Ascending aorta (tissue), 2 donors: ENCODE results near the gene TPSD1. TPM values are rescaled to one million over a fixed set of nuclear protein-coding genes. Genes with fewer than 3 reads are reported as not detected.
"Not testable (repeated sequence)": the region's sequence is repeated elsewhere in the genome, so short reads cannot be mapped to it uniquely, and the experiment has no call there.

Experiments used
- DNase-seq, 2 donors: peaks; one replicate each; pipeline ENCODE4 v3.0.0-alpha.2; 2019; ENCODE audit warnings: low spot score in 2 of 2
- H3K27ac ChIP-seq, 2 donors: fragments of 200-600 bp; sonication (generic); one replicate each; pipeline ENCODE4 v1.5.1; 2016 to 2017; ENCODE audit warnings: mild to moderate bottlenecking in 1 of 2
- H3K27me3 ChIP-seq: fragments of 200-600 bp; sonication (generic); one replicate; pipeline ENCODE4 v1.5.1; 2017
- H3K36me3 ChIP-seq, 2 donors: fragments of 200-600 bp; sonication (generic); one replicate each; pipeline ENCODE4 v1.5.1; 2016
- H3K4me1 ChIP-seq, 2 donors: fragments of 200-600 bp; sonication (generic); one replicate each; pipeline ENCODE4 v1.5.1; 2016 to 2017; ENCODE audit warnings: mild to moderate bottlenecking in 1 of 2
- H3K4me3 ChIP-seq, 2 donors: fragments of 200-600 bp; sonication (generic); one replicate each; pipeline ENCODE4 v1.5.1; 2016 to 2017; ENCODE audit warnings: mild to moderate bottlenecking in 1 of 2
- H3K9me3 ChIP-seq, 2 donors: fragments of 200-600 bp; sonication (generic); one replicate each; pipeline ENCODE4 v1.5.1; 2016
- intact Hi-C: fragments of 100-400 bp; cut with DNase I; formaldehyde crosslinking; loops from one replicate; pipeline ENCODE4 v1.15.1; 2023
- total RNA-seq: library from RNA; depleted of rRNA; stranded (reverse); fragments of >200 nt; gene quantifications from one replicate; pipeline ENCODE4 v1.1.0, GENCODE V29; 2016
- TF ChIP-seq, protein P1 (sequence below), 3 experiments: fragments of 200-600 bp in 2 of 3; fragments of 450-650 bp in 1 of 3; sonication (generic) in 2 of 3; IDR thresholded peaks; one replicate each; pipeline ENCODE4 v1.5.1; 2016 to 2019; ENCODE audit warnings: antibody characterized with exemption in 3 of 3, mild to moderate bottlenecking in 1 of 3, moderate library complexity in 1 of 3

TPSD1 gene
- total RNA-seq, 1 donor from 2014 or later: 20.8 TPM

DNA sequence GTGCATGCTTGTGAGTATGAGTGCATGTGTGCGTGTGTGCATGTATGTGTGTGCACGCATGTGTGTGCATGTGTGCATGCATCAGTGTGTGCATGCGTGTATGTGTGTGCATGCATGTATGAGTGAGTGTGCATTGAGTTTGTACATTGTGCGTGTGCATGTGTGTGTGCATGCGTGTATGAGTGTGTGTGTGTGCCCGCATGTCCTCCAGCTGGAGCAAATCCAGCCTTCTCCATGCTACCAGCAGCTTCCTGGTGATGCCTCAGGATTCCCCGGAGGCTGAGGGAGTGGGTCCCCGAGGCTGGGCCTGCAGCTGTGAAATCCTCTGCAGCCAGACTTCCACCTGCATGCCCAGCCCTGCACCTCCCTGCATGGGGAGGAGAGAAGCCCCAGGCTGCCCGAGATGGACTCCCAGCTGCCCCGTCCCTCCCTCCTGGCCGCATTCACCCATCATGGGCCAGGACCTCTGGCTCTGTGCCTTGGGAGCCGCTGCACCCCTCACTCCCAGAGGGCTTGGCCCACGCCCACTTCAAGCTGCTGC, 9.3 kb downstream of the TPSD1 start:
- no peaks in the 10 kb centered on the region for H3K27me3 ChIP-seq
- intact Hi-C loops: loop anchor here (10.0 kb wide), 1 partner anchor 50 kb away; no protein-coding TSS in a partner anchor
- no peaks in the 10 kb centered on the region for H3K9me3 ChIP-seq
- TF ChIP-seq, protein P1, sequence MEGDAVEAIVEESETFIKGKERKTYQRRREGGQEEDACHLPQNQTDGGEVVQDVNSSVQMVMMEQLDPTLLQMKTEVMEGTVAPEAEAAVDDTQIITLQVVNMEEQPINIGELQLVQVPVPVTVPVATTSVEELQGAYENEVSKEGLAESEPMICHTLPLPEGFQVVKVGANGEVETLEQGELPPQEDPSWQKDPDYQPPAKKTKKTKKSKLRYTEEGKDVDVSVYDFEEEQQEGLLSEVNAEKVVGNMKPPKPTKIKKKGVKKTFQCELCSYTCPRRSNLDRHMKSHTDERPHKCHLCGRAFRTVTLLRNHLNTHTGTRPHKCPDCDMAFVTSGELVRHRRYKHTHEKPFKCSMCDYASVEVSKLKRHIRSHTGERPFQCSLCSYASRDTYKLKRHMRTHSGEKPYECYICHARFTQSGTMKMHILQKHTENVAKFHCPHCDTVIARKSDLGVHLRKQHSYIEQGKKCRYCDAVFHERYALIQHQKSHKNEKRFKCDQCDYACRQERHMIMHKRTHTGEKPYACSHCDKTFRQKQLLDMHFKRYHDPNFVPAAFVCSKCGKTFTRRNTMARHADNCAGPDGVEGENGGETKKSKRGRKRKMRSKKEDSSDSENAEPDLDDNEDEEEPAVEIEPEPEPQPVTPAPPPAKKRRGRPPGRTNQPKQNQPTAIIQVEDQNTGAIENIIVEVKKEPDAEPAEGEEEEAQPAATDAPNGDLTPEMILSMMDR (IDR thresholded peaks at IDR 0.05): no peak
- DNase-seq: no peak
- no peaks in the 10 kb centered on the region for H3K4me1 ChIP-seq
- H3K36me3 ChIP-seq: no peaks in the 10 kb centered on the region
- no peak overlapping the region for H3K4me3 ChIP-seq
- H3K27ac ChIP-seq: no peak overlapping the region

DNA sequence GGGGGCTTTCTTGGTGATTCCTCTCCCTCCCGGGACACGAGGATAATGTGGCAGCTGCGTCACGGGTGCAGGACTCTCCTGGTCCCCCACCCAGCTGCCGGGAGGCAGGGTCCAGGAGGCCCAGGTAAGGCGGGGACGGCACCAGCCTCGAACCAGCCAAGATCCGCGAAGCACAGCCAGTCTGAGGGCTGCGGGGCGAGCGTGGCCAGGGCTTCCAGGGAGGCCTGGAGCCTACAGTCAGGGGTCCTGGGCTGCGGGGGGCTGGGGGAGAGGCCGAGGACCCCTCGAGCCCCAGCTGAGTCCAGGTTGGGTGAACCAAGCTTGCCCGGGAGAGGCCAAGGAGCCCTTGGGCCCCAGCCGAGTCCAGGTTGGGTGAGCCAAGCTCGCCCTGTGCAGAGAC, 10.0 kb downstream of the TPSD1 start:
- TF ChIP-seq, protein P1 (IDR thresholded peaks at IDR 0.05): no peak
- Histone ChIP-seq H3K27ac (no peak overlapping the region), H3K9me3 (no peaks in the 10 kb centered on the region), H3K36me3 (no peaks in the 10 kb centered on the region), H3K4me3 (no peak overlapping the region), H3K27me3 (no peaks in the 10 kb centered on the region), H3K4me1 (no peaks in the 10 kb centered on the region)
- intact Hi-C loops: loop anchor here (10.0 kb wide), 1 partner anchor 51 kb away; no protein-coding TSS in a partner anchor
- no peak for DNase-seq

DNA sequence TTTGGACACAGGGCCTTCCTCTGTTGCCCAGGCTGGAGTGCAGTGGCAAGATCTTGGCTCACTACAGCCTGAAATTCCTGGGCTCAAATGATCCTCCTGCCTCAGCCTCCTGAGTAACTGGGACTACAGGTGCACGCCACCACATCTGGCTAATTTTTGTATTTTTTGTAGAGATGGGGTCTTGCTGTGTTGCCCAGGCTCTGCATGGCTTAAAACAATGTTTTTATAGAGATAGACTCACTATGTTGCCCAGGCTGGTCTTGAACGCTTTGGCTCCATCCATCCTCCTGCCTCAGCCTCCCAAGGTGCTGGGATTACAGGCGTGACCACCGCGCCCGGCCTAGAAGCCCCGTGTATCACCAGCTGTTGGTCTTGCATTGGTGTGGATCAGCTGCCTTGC, 13.5 kb downstream of the TPSD1 start:
- DNase-seq, H3K27me3 ChIP-seq, H3K27ac ChIP-seq, H3K4me3 ChIP-seq, H3K36me3 ChIP-seq, H3K4me1 ChIP-seq, H3K9me3 ChIP-seq: not testable (repeated sequence)
- intact Hi-C loops: loop anchor here (10.0 kb wide), 1 partner anchor 55 kb away; no protein-coding TSS in a partner anchor

DNA sequence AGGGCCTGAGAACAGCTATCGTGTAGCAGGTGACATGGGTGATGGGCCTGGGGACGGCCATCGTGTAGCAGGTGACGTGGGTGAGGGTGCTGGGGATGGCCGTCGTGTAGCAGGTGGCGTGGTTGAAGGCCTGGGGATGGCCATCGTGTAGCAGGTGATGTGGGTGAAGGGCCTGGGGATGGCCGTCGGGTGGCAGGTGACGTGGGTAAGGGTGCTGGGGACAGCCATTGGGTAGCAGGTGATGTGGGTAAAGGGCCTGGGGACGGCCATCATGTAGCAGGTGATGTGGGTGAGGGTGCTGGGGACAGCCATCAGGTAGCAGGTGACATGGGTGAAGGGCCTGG, 15.5 kb downstream of the TPSD1 start:
- no peaks in the 10 kb centered on the region for H3K4me1 ChIP-seq
- intact Hi-C loops: no loop called here
- H3K27ac ChIP-seq: no peak overlapping the region
- DNase-seq: no peak
- H3K27me3 ChIP-seq: no peaks in the 10 kb centered on the region
- TF ChIP-seq, protein P1 (IDR thresholded peaks at IDR 0.05): no peak
- H3K4me3 ChIP-seq: no peak overlapping the region
- H3K9me3 ChIP-seq: no peaks in the 10 kb centered on the region
- no peaks in the 10 kb centered on the region for H3K36me3 ChIP-seq

DNA sequence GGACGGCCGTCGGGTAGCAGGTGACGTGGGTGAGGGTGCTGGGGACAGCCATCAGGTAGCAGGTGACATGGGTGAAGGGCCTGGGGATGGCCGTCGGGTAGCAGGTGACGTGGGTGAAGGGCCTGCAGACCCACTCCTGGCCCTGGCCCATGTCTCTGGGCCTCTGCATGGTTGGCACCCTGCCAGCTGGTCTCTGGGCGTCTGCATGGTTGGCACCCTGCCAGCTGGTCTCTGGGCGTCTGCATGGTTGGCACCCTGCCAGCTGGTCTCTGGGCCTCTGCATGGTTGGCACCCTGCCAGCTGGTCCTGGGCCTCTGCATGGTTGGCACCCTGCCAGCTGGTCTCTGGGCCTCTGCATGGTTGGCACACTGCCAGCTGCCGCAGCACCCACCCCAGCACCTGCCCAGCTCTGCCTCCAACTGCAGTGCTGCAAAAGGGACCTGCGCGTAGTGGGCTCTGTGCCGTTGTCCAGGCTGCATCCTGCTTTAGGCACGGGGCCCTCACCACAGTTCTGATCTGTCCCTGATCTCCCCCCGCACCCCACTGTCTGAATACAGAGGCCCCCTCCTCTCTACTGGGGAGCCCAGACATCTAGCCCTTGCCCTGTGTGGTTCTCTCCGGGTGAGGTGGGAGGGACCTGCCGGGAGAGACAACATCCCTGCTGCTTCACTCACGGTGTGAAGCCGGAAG, 16.0 kb downstream of the TPSD1 start:
- H3K9me3 ChIP-seq, DNase-seq, H3K4me1 ChIP-seq, H3K27me3 ChIP-seq, intact Hi-C loops, H3K27ac ChIP-seq, H3K36me3 ChIP-seq, H3K4me3 ChIP-seq: not testable (repeated sequence)

DNA sequence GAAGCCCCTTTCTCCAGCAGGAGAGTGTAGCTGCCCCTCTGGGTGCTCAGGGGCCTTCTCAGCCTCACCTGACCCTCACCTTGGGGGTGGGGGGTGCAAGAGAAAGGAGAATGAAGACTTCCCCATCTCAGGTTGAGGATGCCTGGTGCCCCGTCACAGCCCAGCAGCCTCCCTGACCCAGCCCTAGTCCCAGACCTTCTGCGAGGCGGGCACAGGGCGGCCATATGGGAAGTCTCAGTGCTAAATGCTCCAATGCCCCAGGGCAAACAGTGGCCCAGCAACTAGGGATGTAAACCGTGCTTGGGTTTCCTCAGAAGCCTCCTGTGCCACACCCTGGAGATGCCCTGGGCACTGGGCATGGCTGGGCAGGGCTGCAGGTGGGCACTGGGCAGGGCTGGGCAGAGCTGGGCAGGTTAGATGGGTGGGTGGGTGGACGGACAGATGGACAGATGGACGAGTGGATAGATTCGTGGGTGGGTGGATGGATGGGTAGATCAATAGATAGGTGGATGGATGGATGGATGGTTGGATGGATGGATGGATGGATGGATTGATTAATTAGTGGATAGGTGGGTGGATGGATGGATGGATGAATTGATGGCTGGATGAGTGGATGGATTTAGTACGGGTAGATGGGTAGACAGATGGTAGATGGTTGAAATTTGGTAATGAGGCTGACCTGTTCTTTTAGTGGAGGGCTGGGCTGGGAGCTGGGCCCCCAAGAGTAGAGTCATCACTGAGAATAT, 16.8 kb downstream of the TPSD1 start:
- TF ChIP-seq, protein P1 (IDR thresholded peaks at IDR 0.05): no peak
- intact Hi-C loops: no loop called here
- H3K36me3 ChIP-seq: no peaks in the 10 kb centered on the region

More for the DNA sequence above, 16.8 kb downstream of the TPSD1 start:
- Histone ChIP-seq H3K27me3 (no peaks in the 10 kb centered on the region), H3K27ac (no peak overlapping the region), H3K4me3 (no peak overlapping the region), H3K4me1 (no peaks in the 10 kb centered on the region), H3K9me3 (no peaks in the 10 kb centered on the region)
- DNase-seq: no peak
